Astrocyte (in vitro differentiated cells and primary cell): Measurements from ENCODE around the gene MRPL16. TPM values are rescaled to one million over a fixed set of nuclear protein-coding genes. Genes with fewer than 3 reads are reported as not detected.

Source experiments
- DNase-seq: peaks from one replicate; pipeline ENCODE4 v3.0.0-alpha.2; 2010; ENCODE audit warnings: low read depth
- FAIRE-seq: peaks from 2 replicates; lab custom pipeline; 2011; peaks lifted over from hg19 to GRCh38; lab: Jason Lieb, UNC
- H2AFZ ChIP-seq: 2 replicates; pipeline ENCODE4 v1.6.0; 2012; ENCODE audit warnings: low read depth, low read length, inconsistent platforms
- H3K27ac ChIP-seq: 2 replicates; pipeline ENCODE4 v1.5.1; 2011; ENCODE audit warnings: low read depth, low read length, inconsistent platforms
- H3K27me3 ChIP-seq: 2 replicates; pipeline ENCODE4 v1.6.0; 2011; ENCODE audit warnings: low read length, inconsistent platforms; ENCODE audit not compliant: insufficient read depth
- H3K36me3 ChIP-seq: 2 replicates; pipeline ENCODE4 v1.5.1; 2011; ENCODE audit warnings: low read length, inconsistent platforms; ENCODE audit not compliant: insufficient read depth
- H3K4me1 ChIP-seq: 2 replicates; pipeline ENCODE4 v1.5.1; 2011; ENCODE audit warnings: low read length, inconsistent platforms; ENCODE audit not compliant: insufficient read depth
- H3K4me2 ChIP-seq: 2 replicates; pipeline ENCODE4 v1.6.0; 2012; ENCODE audit warnings: low read length, inconsistent platforms
- H3K4me3 ChIP-seq: 2 replicates; pipeline ENCODE4 v1.5.1; 2011; ENCODE audit warnings: low read depth, mild to moderate bottlenecking, low read length, inconsistent platforms; ENCODE audit not compliant: insufficient read depth
- H3K79me2 ChIP-seq: 2 replicates; pipeline ENCODE4 v1.6.0; 2012; ENCODE audit warnings: mild to moderate bottlenecking, low read length, inconsistent platforms; ENCODE audit not compliant: insufficient read depth
- H3K9ac ChIP-seq: 2 replicates; pipeline ENCODE4 v1.6.0; 2012; ENCODE audit warnings: mild to moderate bottlenecking, low read length, inconsistent platforms
- H3K9me3 ChIP-seq: 2 replicates; pipeline ENCODE4 v1.5.1; 2012; ENCODE audit warnings: low read depth, mild to moderate bottlenecking, low read length, inconsistent platforms; ENCODE audit not compliant: insufficient read depth
- H4K20me1 ChIP-seq: 2 replicates; pipeline ENCODE4 v1.6.0; 2012; ENCODE audit warnings: low read length, inconsistent platforms; ENCODE audit not compliant: insufficient read depth
- H3K27ac Mint-ChIP-seq: one replicate; pipeline ENCODE4 v1.8.0; 2021; ENCODE audit warnings: mild to moderate bottlenecking, mixed read lengths; ENCODE audit not compliant: unreplicated experiment
- H3K27me3 Mint-ChIP-seq: one replicate; pipeline ENCODE4 v1.8.0; 2021; ENCODE audit warnings: low read depth, mixed read lengths; ENCODE audit not compliant: unreplicated experiment
- H3K36me3 Mint-ChIP-seq: one replicate; pipeline ENCODE4 v1.8.0; 2021; ENCODE audit warnings: low read depth, mixed read lengths; ENCODE audit not compliant: unreplicated experiment
- H3K4me1 Mint-ChIP-seq: one replicate; pipeline ENCODE4 v1.8.0; 2021; ENCODE audit warnings: low read depth, mixed read lengths; ENCODE audit not compliant: unreplicated experiment
- H3K4me3 Mint-ChIP-seq: one replicate; pipeline ENCODE4 v1.8.0; 2021; ENCODE audit warnings: mild to moderate bottlenecking, moderate library complexity, mixed read lengths; ENCODE audit not compliant: unreplicated experiment
- H3K9me3 Mint-ChIP-seq: one replicate; pipeline ENCODE4 v1.8.0; 2021; ENCODE audit warnings: mild to moderate bottlenecking, mixed read lengths; ENCODE audit not compliant: unreplicated experiment
- CTCF ChIP-seq: IDR thresholded peaks from 2 replicates; pipeline ENCODE4 v1.5.1; 2011; ENCODE audit warnings: low read depth, mild to moderate bottlenecking, inconsistent platforms, low read length, moderate library complexity; ENCODE audit not compliant: insufficient read depth
- EZH2 ChIP-seq: IDR thresholded peaks from 2 replicates; pipeline ENCODE4 v1.6.1; 2012; ENCODE audit warnings: mild to moderate bottlenecking, low read length, inconsistent platforms; ENCODE audit not compliant: insufficient read depth
- total RNA-seq: library from RNA; stranded (reverse); gene quantifications from 2 replicates; pipeline ENCODE4 v1.2.1, GENCODE V29; 2021

The MRPL16 gene
- total RNA-seq, 1 donor from 2014 or later, result 29.7 TPM

GRCh38 chr11:59815754-59816153, 5.2 kb upstream of the MRPL16 start:
- Histone ChIP-seq H3K9ac (no peak overlapping the region), H3K79me2 (no peaks in the 10 kb centered on the region), H3K36me3 (no peaks in the 10 kb centered on the region), H4K20me1 (no peaks in the 10 kb centered on the region), H3K4me1 (peaks cover 5% of the 10 kb centered on the region), H3K4me2 (no peak overlapping the region), H3K9me3 (no peaks in the 10 kb centered on the region), H2AFZ (no peak overlapping the region), H3K27me3 (no peaks in the 10 kb centered on the region), H3K4me3 (no peak overlapping the region), H3K27ac (no peak overlapping the region)
- H3K4me3 Mint-ChIP-seq, result no peak overlapping the region
- H3K27ac Mint-ChIP-seq, result no peak overlapping the region
- no peaks in the 10 kb centered on the region for H3K27me3 Mint-ChIP-seq
- TF ChIP-seq CTCF, result no peak
- no peak for TF ChIP-seq EZH2
- H3K9me3 Mint-ChIP-seq, result no peaks in the 10 kb centered on the region
- FAIRE-seq (no peak), DNase-seq (no peak)
- H3K4me1 Mint-ChIP-seq, result no peaks in the 10 kb centered on the region
- H3K36me3 Mint-ChIP-seq, result peaks cover 3% of the 10 kb centered on the region

- H3K27me3 Mint-ChIP-seq, result no peaks in the 10 kb centered on the region
- Histone ChIP-seq H3K4me2 (no peak overlapping the region), H3K27ac (no peak overlapping the region), H3K79me2 (peaks cover 13% of the 10 kb centered on the region), H2AFZ (no peak overlapping the region), H3K9me3 (no peaks in the 10 kb centered on the region), H3K36me3 (no peaks in the 10 kb centered on the region), H3K4me3 (no peak overlapping the region), H4K20me1 (no peaks in the 10 kb centered on the region), H3K9ac (no peak overlapping the region), H3K27me3 (no peaks in the 10 kb centered on the region), H3K4me1 (peaks cover 11% of the 10 kb centered on the region)
- no peaks in the 10 kb centered on the region for H3K4me1 Mint-ChIP-seq
- FAIRE-seq (no peak), DNase-seq (no peak)
- TF ChIP-seq EZH2 (no peak), CTCF (no peak)
- H3K27ac Mint-ChIP-seq, result no peak overlapping the region
- peaks cover 3% of the 10 kb centered on the region for H3K36me3 Mint-ChIP-seq
- no peaks in the 10 kb centered on the region for H3K9me3 Mint-ChIP-seq
- H3K4me3 Mint-ChIP-seq, result no peak overlapping the region
Measured at GRCh38 chr11:59814021-59814420, 3.4 kb upstream of the MRPL16 start.

- FAIRE-seq (no peak), DNase-seq (no peak)
- Histone ChIP-seq H3K9ac (no peak overlapping the region), H3K36me3 (peaks cover 3% of the 10 kb centered on the region), H3K9me3 (no peaks in the 10 kb centered on the region), H2AFZ (no peak overlapping the region), H3K4me2 (no peak overlapping the region), H3K4me3 (no peak overlapping the region), H4K20me1 (no peaks in the 10 kb centered on the region), H3K27ac (no peak overlapping the region), H3K79me2 (peaks cover 13% of the 10 kb centered on the region), H3K4me1 (peaks cover 11% of the 10 kb centered on the region), H3K27me3 (no peaks in the 10 kb centered on the region)
- Mint-ChIP-seq H3K4me3 (no peak overlapping the region), H3K27ac (no peak overlapping the region), H3K36me3 (peaks cover 3% of the 10 kb centered on the region), H3K4me1 (no peaks in the 10 kb centered on the region), H3K9me3 (no peaks in the 10 kb centered on the region), H3K27me3 (no peaks in the 10 kb centered on the region)
- no peak for TF ChIP-seq CTCF
- no peak for TF ChIP-seq EZH2
Measured at GRCh38 chr11:59813364-59813763, 2.8 kb upstream of the MRPL16 start.
